Transverse colon (tissue), 4 donors: Measurements from ENCODE around the gene SPATA31E1.

Experiments used
- CTCF ChIP-seq, 5 experiments: fragments of 200-600 bp in 3 of 5; fragments of 450-650 bp in 2 of 5; sonication (generic) in 3 of 5; IDR thresholded peaks; 1 replicate in 2 of 5; 2 replicates in 3 of 5; pipeline ENCODE4 v1.5.1; 2016 to 2017; ENCODE audit warnings: antibody characterized with exemption in 5 of 5, inconsistent platforms in 3 of 5, mild to moderate bottlenecking in 2 of 5, moderate library complexity in 1 of 5
- EP300 ChIP-seq: sonication (generic); formaldehyde crosslinking; IDR thresholded peaks from one replicate; pipeline ENCODE4 v1.6.1; 2017; ENCODE audit warnings: antibody characterized with exemption, low read depth
- POLR2A ChIP-seq: fragments of 450-650 bp; IDR thresholded peaks from one replicate; pipeline ENCODE4 v1.6.1; 2016; ENCODE audit warnings: antibody characterized with exemption, mild to moderate bottlenecking, moderate library complexity
- POLR2AphosphoS5 ChIP-seq, 3 donors: sonication (generic); formaldehyde crosslinking; IDR thresholded peaks; one replicate each; pipeline ENCODE4 v1.6.1; 2016; ENCODE audit warnings: antibody characterized with exemption in 3 of 3

DNA sequence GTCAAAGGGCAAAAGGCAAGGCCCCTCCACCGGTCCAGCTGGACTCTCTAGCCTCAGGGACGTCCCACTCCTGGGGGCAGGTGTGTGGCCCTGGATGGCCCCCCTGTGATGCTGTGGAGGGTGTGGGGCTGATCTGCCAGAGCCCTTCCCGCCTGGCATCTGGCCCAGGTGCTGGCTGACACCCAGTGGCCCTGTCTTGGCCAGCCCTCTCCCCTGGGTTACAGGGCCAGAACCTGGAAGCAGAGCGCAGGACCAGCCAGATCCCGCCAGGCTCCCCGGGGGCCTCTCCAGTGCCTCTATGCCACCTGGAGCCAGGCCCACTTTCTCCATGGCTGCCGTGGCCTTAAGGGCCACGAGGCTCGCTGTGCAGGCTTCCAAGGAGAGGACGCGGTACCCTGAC is 22.9 kb upstream of the SPATA31E1 start:
- TF ChIP-seq CTCF (IDR thresholded peaks at IDR 0.05) (no peak), POLR2A (no peak), EP300 (no peak), POLR2AphosphoS5 (IDR thresholded peaks at IDR 0.05) (no peak)
